Stimulated activated CD4-positive, alpha-beta T cell treated with anti-CD3 and anti-CD28 coated beads, Interleukin-4, amount 100 ng/mL, for 48 hours (primary cell): ENCODE measurements around the gene KRT20.

Source experiments
- DNase-seq, 2 donors: peaks; one replicate each; pipeline ENCODE4 v3.0.0-alpha.2; 2020; ENCODE audit warnings: low read depth in 2 of 2

The KRT20 gene

DNA sequence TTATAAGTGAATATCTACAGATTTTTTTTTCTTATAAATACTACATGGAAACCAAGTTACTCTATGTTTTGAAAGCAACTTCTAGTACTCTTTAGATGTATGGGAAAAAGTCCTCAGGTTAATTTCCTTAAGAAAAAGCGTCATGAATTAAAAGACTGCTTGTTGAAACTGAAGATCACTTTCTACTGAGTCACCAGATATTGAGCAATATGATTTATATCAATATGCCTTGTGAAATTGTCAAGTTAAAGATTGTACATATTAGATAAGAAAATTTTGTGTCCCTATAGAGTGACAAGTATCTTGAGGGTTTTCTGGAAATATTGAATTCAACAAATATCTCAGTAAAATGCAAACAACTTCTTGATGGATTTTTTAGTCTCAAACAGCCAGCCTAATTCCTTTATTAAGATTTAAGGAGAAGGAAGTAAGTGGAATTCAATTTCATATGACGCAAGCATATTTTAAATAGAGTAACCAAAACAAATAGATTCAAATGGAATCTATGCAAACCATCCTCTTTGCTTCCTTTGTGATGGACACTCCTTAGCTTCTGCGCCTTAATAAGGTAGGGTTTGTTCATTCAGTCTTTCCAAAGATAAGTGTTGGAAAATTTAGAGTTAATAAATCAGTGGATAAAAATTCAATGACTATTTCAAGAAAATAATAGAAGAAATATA, 34.6 kb downstream of the KRT20 start:
- DNase-seq, result no peak

DNA sequence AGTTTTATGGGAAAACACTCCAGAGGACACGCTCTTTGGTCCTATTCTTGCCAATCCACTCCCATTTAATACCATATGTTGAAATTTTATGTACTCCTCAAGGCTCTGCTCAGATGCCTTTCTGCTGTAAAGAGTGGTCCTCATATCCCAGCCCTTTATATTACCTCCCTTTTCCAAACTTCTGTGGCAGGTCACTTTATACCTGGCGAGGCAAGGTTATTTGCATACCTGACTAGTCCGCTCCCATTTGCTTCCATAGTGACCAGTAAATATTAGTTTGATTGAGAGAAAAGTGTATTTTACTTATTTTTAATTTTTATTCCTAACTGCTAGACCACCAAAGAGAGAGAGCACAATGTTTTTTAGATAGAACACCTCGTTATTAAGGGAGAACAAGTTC, 35.3 kb downstream of the KRT20 start:
- DNase-seq, result no peak

DNA sequence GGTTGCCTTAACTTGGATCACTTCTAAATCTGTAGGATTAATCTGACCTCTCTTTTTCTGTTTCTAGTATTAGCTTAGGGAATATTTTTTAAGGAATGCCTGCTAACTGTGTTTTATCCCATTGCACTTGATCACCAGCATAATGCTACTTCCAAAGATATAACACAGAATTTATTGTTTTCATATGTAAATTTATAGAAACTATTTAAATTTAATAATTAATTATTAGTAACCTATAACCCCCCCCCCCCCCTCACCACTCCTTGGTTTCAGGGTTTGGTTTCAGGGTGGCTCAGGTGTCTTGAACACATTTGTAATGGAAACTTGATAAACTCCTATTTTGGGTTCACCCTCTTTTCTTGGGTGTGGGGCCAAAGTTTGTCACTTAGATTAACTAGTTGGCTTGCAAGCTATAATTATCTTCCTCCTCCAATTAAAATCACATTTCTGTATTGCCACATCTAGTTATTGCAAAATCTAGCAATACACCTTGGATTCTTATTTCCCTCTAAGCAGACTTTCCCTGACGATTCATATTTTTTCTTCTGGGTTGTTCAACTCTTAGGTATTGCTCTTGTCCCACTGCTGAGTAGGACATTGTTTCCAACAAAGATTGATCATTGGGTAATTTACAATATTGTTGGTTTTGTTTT, 36.3 kb downstream of the KRT20 start:
- DNase-seq, result no peak

DNA sequence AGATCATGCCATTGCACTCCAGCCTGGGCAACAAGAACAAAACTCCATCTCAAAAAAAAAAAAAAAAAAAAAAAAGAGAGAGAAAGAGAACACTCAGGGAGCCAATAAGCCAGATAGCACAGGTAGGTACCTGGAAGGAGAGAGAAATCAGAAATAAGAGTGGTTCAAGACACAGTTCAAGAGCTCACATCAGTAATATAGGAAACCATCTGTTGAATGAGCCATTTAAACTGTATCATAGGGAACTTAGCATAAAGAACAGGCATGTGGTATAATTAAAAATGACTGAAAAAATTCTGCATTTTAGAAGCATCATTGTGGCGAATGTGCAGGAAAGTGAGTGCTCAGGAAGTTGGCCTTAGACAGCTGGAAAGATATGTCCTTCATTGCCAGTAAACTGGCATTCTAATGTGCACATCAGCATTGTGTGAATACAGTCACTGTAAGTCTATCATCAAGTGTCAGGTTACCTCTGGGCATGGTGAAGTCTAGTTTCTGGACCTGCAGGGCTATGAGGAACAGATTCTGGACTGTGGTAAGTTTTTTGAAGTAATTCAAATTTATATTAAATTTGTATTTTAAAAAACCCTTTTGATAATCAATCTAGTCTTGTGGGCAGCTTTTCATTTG, 38.4 kb downstream of the KRT20 start:
- DNase-seq, result no peak

DNA sequence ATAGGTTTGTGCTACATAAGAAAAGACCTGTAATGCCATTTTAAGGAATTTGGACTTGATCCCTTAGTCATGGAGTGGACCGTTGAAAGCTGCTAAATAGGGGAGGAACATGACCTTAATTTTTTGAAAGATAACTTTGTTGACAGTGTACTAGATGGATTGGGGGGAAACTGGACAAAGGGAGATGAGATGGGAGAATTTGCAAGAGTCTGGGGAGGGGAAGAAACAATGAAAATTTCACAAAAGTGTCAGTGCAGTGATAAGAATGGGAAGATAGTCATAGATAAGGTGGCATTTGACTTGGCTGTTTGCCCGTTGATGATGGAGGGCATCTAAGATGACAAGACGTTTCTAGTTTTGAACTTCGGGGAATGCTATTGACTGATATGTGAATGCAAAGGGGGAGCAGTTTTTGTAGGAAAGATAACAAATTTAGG, 40.4 kb downstream of the KRT20 start:
- no peak for DNase-seq

DNA sequence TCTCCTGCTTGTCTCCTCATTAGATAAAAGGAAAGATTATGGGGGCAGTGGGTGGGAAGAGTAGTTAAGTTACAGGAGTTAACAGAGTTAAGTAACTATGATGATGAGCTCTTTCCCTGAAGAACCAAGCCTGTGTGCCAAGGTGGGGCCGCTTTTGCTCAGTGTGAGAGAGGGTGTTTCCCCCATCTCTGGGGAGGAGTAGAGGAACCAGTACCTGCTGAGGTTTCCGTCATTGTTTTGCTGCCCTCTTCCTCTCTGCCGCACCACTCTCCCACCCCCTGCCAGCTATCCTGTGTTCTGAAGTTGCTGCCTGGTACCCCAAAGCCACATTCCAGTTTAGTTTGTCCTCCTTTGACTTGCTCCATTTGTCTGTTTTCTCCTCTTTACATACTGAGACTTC, 41.8 kb downstream of the KRT20 start:
- no peak for DNase-seq

DNA sequence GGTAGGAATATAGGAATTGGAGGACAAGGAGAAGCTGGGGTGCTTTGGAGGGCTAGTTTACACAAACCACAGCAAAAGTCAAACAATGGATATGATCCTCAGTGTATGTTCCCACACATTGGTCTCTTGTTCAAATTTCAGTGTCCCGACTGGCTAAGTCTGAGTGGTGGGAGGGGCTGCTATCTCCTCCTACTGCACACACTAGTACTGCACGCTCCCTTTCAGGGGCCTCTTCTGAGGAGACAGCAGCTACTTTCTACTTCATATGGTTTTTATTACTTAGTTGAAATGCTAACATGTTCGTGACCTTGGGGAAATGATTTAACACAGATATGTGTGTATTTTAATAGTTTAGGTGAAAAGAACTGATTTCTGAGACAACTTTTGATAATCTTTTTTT, 43.8 kb downstream of the KRT20 start:
- no peak for DNase-seq

DNA sequence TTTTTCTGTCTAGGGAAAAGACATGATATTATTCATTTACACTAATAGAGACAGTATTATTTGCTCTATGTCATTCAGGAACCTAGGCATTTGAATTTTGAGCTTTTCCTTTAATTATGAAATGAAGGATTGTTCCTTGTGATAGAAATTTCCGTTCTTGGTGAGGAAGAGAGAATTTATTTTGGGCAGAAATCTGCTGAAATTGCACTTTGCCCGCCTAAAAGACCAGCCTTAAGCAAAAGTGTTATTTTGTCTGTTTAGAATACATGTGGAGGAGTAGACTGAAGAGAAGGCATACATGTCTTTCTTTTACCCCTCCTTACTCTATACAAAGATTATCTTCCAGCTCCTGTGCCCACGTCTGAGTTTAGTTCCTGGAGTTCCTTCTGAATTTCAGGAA, 45.8 kb downstream of the KRT20 start:
- DNase-seq, result no peak

DNA sequence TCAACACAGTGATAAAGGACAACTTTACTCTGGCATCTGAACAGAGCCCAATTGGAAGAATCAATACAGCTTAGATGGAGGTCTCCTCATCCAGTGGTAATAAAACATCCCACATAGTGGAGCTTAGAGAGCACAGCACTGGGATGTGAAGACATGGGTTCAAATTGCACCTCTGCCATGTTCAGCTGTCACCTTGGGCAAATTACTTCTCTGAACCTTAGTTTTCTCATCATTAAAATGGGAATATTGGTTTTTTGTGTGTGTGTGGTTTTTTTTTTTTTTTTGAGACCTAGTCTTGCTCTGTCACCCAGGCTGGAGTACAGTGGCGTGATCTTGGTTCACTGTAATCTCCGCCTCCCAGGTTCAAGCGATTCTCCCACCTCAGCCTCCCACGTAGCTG, 49.0 kb downstream of the KRT20 start:
- DNase-seq, result no peak

DNA sequence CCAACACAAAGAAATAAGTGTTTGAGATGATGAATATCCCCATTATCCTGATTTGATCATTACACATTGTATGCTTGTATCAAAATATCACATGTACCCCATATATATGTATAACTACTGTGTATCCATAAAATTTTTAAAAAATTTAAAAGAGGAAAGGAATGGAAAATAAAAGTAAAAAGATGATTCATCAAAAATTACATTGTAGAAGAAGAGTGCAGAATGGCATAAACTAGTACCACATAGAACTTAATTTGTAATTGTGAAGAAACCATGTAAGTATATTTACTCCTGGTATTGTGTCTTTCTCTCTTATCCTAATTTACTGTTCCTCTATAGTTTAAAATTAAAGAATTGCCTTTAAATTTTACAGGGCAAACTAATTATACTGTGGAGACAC, 51.2 kb downstream of the KRT20 start:
- DNase-seq, result no peak

DNA sequence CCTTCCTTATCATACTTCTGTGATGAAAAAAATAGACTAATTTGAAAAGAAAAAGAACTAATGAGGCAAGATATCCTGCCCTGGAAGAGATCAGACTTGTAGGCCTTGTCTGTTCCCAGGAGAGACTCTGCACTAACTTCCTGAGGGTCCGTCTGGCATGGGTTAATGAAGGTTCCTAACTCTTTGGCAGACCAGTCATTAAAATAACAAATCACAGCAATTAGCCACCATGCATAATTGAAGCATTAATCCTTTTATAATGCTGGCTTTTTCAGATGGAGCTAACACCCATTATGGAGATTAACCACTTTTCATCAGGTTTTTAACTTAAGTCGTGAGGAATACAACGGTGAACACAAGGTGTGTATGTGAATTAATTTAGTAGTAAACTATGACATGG, 52.2 kb downstream of the KRT20 start:
- DNase-seq, result no peak

DNA sequence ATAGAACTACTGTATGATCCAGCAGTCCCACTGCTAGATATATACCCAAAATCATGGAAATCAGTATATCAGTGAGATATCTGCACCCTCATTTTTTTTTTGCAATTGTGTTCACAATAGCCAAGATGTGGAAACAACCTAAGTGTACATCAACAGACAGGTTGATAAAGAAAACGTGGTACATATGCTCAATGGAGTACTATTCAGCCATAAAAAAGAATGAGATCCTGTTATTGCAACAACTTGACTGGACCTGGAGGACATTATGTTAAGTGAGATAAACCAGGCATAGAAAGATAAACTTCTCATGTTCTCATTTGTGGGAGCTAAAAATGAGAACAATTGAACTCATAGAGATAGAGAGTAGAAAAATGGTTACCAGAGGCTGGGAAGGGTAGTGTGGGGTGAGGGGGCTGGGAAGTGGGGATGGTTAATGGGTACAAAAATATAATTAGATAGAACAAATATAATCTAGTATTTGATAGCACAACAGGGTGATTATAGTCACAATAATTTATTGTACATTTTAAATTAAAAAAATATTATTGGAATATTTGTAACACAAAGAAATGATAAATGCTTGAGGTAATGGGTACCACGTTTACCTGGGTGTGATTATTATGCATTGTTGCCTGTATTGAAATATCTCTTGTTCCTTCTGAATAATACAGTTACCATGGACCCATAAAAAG, 54.8 kb downstream of the KRT20 start:
- DNase-seq, result no peak

DNA sequence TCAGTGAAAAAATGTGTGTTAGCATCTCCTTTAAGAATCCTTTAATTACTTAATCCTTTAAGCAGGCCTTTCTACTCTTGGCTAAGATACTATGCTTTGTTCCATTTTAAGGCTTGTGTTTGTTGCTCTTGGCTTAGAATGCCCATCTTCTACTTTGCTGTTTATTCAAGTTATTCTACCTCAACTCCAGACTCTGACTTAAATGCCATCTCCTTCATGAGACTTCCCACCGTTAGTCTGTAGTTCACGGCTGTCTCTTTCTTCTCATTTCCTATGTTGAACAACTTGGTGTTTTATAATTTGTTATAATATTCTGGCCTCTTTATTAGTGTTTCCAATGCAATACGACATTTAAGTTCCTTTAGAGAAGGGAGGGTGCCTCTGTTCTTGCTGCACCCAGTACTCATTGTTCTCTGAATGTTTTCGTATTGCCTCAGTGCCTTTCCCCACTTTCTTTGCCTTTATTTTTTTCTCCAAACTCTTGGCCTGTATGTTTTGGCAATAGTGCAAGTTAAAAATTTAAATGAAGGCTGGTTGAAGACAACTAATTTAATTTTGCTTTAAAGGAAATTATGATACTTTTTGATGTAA, 56.5 kb downstream of the KRT20 start:
- no peak for DNase-seq

DNA sequence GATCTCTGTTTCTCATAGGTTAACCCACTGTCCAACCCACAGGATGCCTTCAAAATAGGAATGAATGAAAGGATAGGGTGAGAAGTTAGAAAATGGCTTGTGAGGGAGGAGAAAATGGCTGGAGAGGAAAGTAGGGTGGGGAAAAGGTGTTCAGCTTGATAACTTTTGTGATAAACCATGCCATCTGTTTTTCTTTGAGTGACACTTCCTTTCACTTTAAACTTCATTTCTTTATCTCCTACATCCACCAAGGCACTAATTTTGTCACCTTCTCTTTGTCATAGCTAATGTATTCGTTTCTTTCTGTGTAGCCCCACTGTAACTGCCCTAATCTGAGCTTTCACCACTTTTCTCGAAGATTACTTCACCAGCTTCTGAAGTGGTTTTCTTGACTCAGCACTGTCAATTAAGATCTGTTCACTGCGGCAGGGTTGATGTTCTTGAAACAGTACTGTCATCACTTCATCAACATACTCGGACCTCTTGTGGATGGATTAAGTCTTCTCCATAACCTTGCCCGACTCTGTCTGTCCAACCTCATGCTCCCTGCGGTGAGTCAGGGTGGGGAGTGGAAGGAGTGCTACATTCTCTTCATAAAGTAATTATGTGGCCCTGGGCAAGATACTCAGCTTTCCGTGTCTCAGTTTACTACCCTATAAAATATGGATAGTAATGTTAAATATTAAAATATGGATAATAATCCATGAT, 57.1 kb downstream of the KRT20 start:
- DNase-seq, result no peak
